Colonic mucosa (tissue), 4 donors: Measurements from ENCODE around the gene GNAQ. TPM values are rescaled to one million over a fixed set of nuclear protein-coding genes. Genes with fewer than 3 reads are reported as not detected.

Source experiments
- DNase-seq: peaks from one replicate; pipeline ENCODE4 v3.0.0-alpha.2; 2020
- H3K27ac ChIP-seq: fragments of 200-600 bp; one replicate; pipeline ENCODE4 v1.8.0; 2021
- H3K27me3 ChIP-seq: fragments of 200-600 bp; one replicate; pipeline ENCODE4 v1.8.0; 2021
- H3K36me3 ChIP-seq: fragments of 200-600 bp; one replicate; pipeline ENCODE4 v1.8.0; 2021
- H3K4me1 ChIP-seq: fragments of 200-600 bp; one replicate; pipeline ENCODE4 v1.8.0; 2021; ENCODE audit warnings: mild to moderate bottlenecking
- H3K4me3 ChIP-seq: fragments of 200-600 bp; one replicate; pipeline ENCODE4 v1.8.0; 2021
- H3K9ac ChIP-seq, 2 donors: one replicate each; pipeline ENCODE4 v1.7.0; 2013; ENCODE audit warnings: control low read depth in 2 of 2, low read depth in 2 of 2, low read length in 2 of 2
- H3K9me3 ChIP-seq: fragments of 200-600 bp; one replicate; pipeline ENCODE4 v1.8.0; 2021
- CTCF ChIP-seq: fragments of 200-600 bp; IDR thresholded peaks from one replicate; pipeline ENCODE4 v1.8.0; 2022; ENCODE audit warnings: antibody characterized with exemption, mild to moderate bottlenecking
- intact Hi-C: fragments of 100-400 bp; cut with DNase I; formaldehyde crosslinking; loops from one replicate; pipeline ENCODE4 v1.14.1; 2022
- total RNA-seq, 2 donors: library from RNA; stranded (reverse); fragmentation: NEBNext Ultra II Directional in 1 of 2; extraction: Animal tissue kit (Norgen Biotek cat#: 25700) in 1 of 2; gene quantifications; one replicate each; pipeline ENCODE4 v1.2.1, GENCODE V29; 2021
- donor health status: healthy.
- donor health status: DM: no; HTN: no; CAD: no.
- donor health status: DM: no; HTN: no; CAD: no.

GNAQ gene
- total RNA-seq, 2 donors from 2014 or later = 75.6 to 105 TPM

GRCh38 chr9:77891128-77891800 lies 140.3 kb downstream of the GNAQ start:
- intact Hi-C loops = no loop called here
- no peak overlapping the region for H3K9ac ChIP-seq
- H3K27me3 ChIP-seq = no peaks in the 10 kb centered on the region
- H3K4me3 ChIP-seq = no peak overlapping the region
- H3K36me3 ChIP-seq = no peaks in the 10 kb centered on the region
- TF ChIP-seq CTCF = no peak
- H3K4me1 ChIP-seq = no peaks in the 10 kb centered on the region
- no peaks in the 10 kb centered on the region for H3K9me3 ChIP-seq
- DNase-seq = no peak
- H3K27ac ChIP-seq = no peak overlapping the region

GRCh38 chr9:77887662-77888061 lies 143.9 kb downstream of the GNAQ start:
- Histone ChIP-seq H3K36me3 (no peaks in the 10 kb centered on the region), H3K27me3 (no peaks in the 10 kb centered on the region), H3K9ac (no peak overlapping the region), H3K27ac (no peak overlapping the region), H3K9me3 (no peaks in the 10 kb centered on the region), H3K4me3 (no peak overlapping the region), H3K4me1 (no peaks in the 10 kb centered on the region)
- intact Hi-C loops = no loop called here
- DNase-seq = no peak
- no peak for TF ChIP-seq CTCF

GRCh38 chr9:77885104-77885672 lies 146.4 kb downstream of the GNAQ start:
- TF ChIP-seq CTCF = no peak
- intact Hi-C loops = no loop called here
- no peak overlapping the region for H3K27ac ChIP-seq
- DNase-seq = no peak
- H3K4me3 ChIP-seq = no peak overlapping the region
- no peaks in the 10 kb centered on the region for H3K4me1 ChIP-seq
- H3K9ac ChIP-seq = no peak overlapping the region
- no peaks in the 10 kb centered on the region for H3K9me3 ChIP-seq
- H3K27me3 ChIP-seq = no peaks in the 10 kb centered on the region
- no peaks in the 10 kb centered on the region for H3K36me3 ChIP-seq

- no peaks in the 10 kb centered on the region for H3K4me1 ChIP-seq
- H3K36me3 ChIP-seq = no peaks in the 10 kb centered on the region
- no peaks in the 10 kb centered on the region for H3K27me3 ChIP-seq
- no peaks in the 10 kb centered on the region for H3K9me3 ChIP-seq
- H3K9ac ChIP-seq = no peak overlapping the region
- H3K4me3 ChIP-seq = no peak overlapping the region
- intact Hi-C loops = no loop called here
- no peak overlapping the region for H3K27ac ChIP-seq
- no peak for DNase-seq
- TF ChIP-seq CTCF = no peak
Observed at GRCh38 chr9:77883846-77884771, 147.5 kb downstream of the GNAQ start.

GRCh38 chr9:77883133-77883532 lies 148.5 kb downstream of the GNAQ start:
- no peak overlapping the region for H3K4me3 ChIP-seq
- H3K4me1 ChIP-seq = no peaks in the 10 kb centered on the region
- TF ChIP-seq CTCF = no peak
- DNase-seq = no peak
- H3K9ac ChIP-seq = no peak overlapping the region
- H3K27ac ChIP-seq = no peak overlapping the region
- H3K27me3 ChIP-seq = no peaks in the 10 kb centered on the region
- H3K9me3 ChIP-seq = no peaks in the 10 kb centered on the region
- intact Hi-C loops = no loop called here
- H3K36me3 ChIP-seq = no peaks in the 10 kb centered on the region
